H9 (cell line): ENCODE measurements around the gene LAMP5. TPM values are rescaled to one million over a fixed set of nuclear protein-coding genes. Genes with fewer than 3 reads are reported as not detected.

ENCODE experiments used
- DNase-seq: peaks from one replicate; pipeline ENCODE4 v3.0.0-alpha.2; 2017
- H2AFZ ChIP-seq: one replicate; pipeline ENCODE4 v1.6.1; 2013; ENCODE audit warnings: mild to moderate bottlenecking, low read length, control low read depth, moderate library complexity
- H2AK5ac ChIP-seq: 2 replicates; pipeline ENCODE4 v1.6.1; 2013; ENCODE audit warnings: low read length, control low read depth, mixed read lengths; ENCODE audit not compliant: insufficient read length
- H2BK120ac ChIP-seq: one replicate; pipeline ENCODE4 v1.6.1; 2013; ENCODE audit warnings: low read depth, mild to moderate bottlenecking, low read length, control low read depth, inconsistent platforms; ENCODE audit not compliant: poor library complexity, severe bottlenecking
- H2BK12ac ChIP-seq: 2 replicates; pipeline ENCODE4 v1.6.1; 2013; ENCODE audit warnings: low read length, control low read depth, mixed read lengths, low read depth; ENCODE audit not compliant: insufficient read length
- H2BK15ac ChIP-seq: 2 replicates; pipeline ENCODE4 v1.6.1; 2013; ENCODE audit warnings: low read depth, low read length, control low read depth
- H2BK20ac ChIP-seq: one replicate; pipeline ENCODE4 v1.6.1; 2013; ENCODE audit warnings: low read depth, mild to moderate bottlenecking, low read length, control low read depth, inconsistent platforms; ENCODE audit not compliant: poor library complexity, severe bottlenecking
- H2BK5ac ChIP-seq: 2 replicates; pipeline ENCODE4 v1.6.1; 2013; ENCODE audit warnings: low read length, control low read depth, mixed read lengths; ENCODE audit not compliant: insufficient read length
- H3K14ac ChIP-seq: 2 replicates; pipeline ENCODE4 v1.6.1; 2013; ENCODE audit warnings: low read length, control low read depth; ENCODE audit not compliant: insufficient read depth
- H3K18ac ChIP-seq: 2 replicates; pipeline ENCODE4 v1.6.1; 2013; ENCODE audit warnings: low read depth, mild to moderate bottlenecking, mixed read lengths, low read length, control low read depth; ENCODE audit not compliant: insufficient read length
- H3K23ac ChIP-seq: 2 replicates; pipeline ENCODE4 v1.6.1; 2013; ENCODE audit warnings: low read length, control low read depth, mixed read lengths, low read depth; ENCODE audit not compliant: insufficient read length
- H3K23me2 ChIP-seq: 2 replicates; pipeline ENCODE4 v1.6.1; 2013; ENCODE audit warnings: low read depth, mild to moderate bottlenecking, mixed read lengths, low read length, control low read depth; ENCODE audit not compliant: insufficient read length, poor library complexity, severe bottlenecking
- H3K27ac ChIP-seq: 2 replicates; pipeline ENCODE4 v1.5.1; 2013; ENCODE audit warnings: low read length, control low read depth, mixed read lengths, low read depth; ENCODE audit not compliant: insufficient read length
- H3K27me3 ChIP-seq: 2 replicates; pipeline ENCODE4 v1.6.1; 2013; ENCODE audit warnings: low read length, control low read depth, inconsistent platforms; ENCODE audit not compliant: insufficient read depth
- H3K4ac ChIP-seq: 2 replicates; pipeline ENCODE4 v1.6.1; 2013; ENCODE audit warnings: low read depth, mild to moderate bottlenecking, control low read depth, inconsistent platforms, low read length, moderate library complexity
- H3K4me1 ChIP-seq: 2 replicates; pipeline ENCODE4 v1.6.1; 2013; ENCODE audit warnings: low read length, control low read depth, inconsistent platforms; ENCODE audit not compliant: insufficient read depth
- H3K4me2 ChIP-seq: 2 replicates; pipeline ENCODE4 v1.6.1; 2013; ENCODE audit warnings: low read length, control low read depth, mixed read lengths; ENCODE audit not compliant: insufficient read length, insufficient read depth
- H3K56ac ChIP-seq: 2 replicates; pipeline ENCODE4 v1.6.1; 2013; ENCODE audit warnings: low read depth, mild to moderate bottlenecking, mixed read lengths, low read length, control low read depth; ENCODE audit not compliant: insufficient read length
- H3K79me1 ChIP-seq: 2 replicates; pipeline ENCODE4 v1.6.1; 2013; ENCODE audit warnings: low read depth, mild to moderate bottlenecking, moderate library complexity, low read length, control low read depth, inconsistent platforms; ENCODE audit not compliant: insufficient read depth, poor library complexity, severe bottlenecking
- H3K79me2 ChIP-seq: 2 replicates; pipeline ENCODE4 v1.6.1; 2013; ENCODE audit warnings: low read length, control low read depth, inconsistent platforms; ENCODE audit not compliant: insufficient read depth
- H3K9ac ChIP-seq: 2 replicates; pipeline ENCODE4 v1.6.1; 2013; ENCODE audit warnings: low read length, control low read depth, mixed read lengths; ENCODE audit not compliant: insufficient read length; ENCODE audit errors: extremely low read depth
- H3K9me3 ChIP-seq: one replicate; pipeline ENCODE4 v1.6.1; 2013; ENCODE audit warnings: low read depth, low read length, inconsistent platforms; ENCODE audit not compliant: control insufficient read depth
- H3T11ph ChIP-seq: one replicate; pipeline ENCODE4 v1.6.1; 2013; ENCODE audit warnings: mild to moderate bottlenecking, low read length, control low read depth, inconsistent platforms
- H4K20me1 ChIP-seq: one replicate; pipeline ENCODE4 v1.6.1; 2013; ENCODE audit not compliant: control insufficient read depth, insufficient read length, insufficient read depth
- H4K5ac ChIP-seq: 2 replicates; pipeline ENCODE4 v1.6.1; 2013; ENCODE audit warnings: low read depth, mild to moderate bottlenecking, mixed read lengths, low read length, control low read depth; ENCODE audit not compliant: insufficient read length
- H4K8ac ChIP-seq: replicated peaks from 2 replicates; pipeline ENCODE4 v1.6.1; 2013; ENCODE audit warnings: low read length, control low read depth, mixed read lengths, low read depth; ENCODE audit not compliant: insufficient read length
- H4K91ac ChIP-seq: 2 replicates; pipeline ENCODE4 v1.6.1; 2013; ENCODE audit warnings: low read depth, mild to moderate bottlenecking, moderate library complexity, mixed read lengths, low read length, control low read depth; ENCODE audit not compliant: insufficient read length
- H3K27ac Mint-ChIP-seq, 3 experiments: 2 replicates in 2 of 3; 3 replicates in 1 of 3; pipeline ENCODE4 v1.8.0; 2020 to 2021; ENCODE audit warnings: mixed read lengths in 3 of 3, mild to moderate bottlenecking in 1 of 3, moderate library complexity in 1 of 3
- H3K27me3 Mint-ChIP-seq: 2 replicates; pipeline ENCODE4 v1.8.0; 2021; ENCODE audit warnings: low read depth, mild to moderate bottlenecking, moderate library complexity, mixed read lengths
- H3K36me3 Mint-ChIP-seq, 3 experiments: 2 replicates in 2 of 3; 3 replicates in 1 of 3; pipeline ENCODE4 v1.8.0; 2020 to 2021; ENCODE audit warnings: low read depth in 3 of 3, mixed read lengths in 3 of 3; ENCODE audit not compliant: insufficient read depth in 1 of 3
- H3K4me1 Mint-ChIP-seq, 2 experiments: 2 replicates each; pipeline ENCODE4 v1.8.0; 2020; ENCODE audit warnings: mixed read lengths in 2 of 2
- H3K4me3 Mint-ChIP-seq, 2 experiments: 2 replicates in 1 of 2; 3 replicates in 1 of 2; pipeline ENCODE4 v1.8.0; 2020 to 2021; ENCODE audit warnings: mild to moderate bottlenecking in 2 of 2, mixed read lengths in 2 of 2, moderate library complexity in 1 of 2
- H3K9me3 Mint-ChIP-seq, 2 experiments: 2 replicates in 1 of 2; 3 replicates in 1 of 2; pipeline ENCODE4 v1.8.0; 2020; ENCODE audit warnings: mild to moderate bottlenecking in 2 of 2, mixed read lengths in 2 of 2, moderate library complexity in 1 of 2
- WGBS: extraction: QIAGEN DNeasy Blood & Tissue Kit; methylation state at CpG from one replicate; pipeline ENCODE4 v1.1.7; 2013; ENCODE audit warnings: missing lambda C conversion rate, low lambda C conversion rate, mixed read lengths; ENCODE audit not compliant: insufficient read length; ENCODE audit errors: extremely low coverage; 5-methylcytosine and 5-hydroxymethylcytosine counted together
- total RNA-seq: library from RNA; stranded (reverse); gene quantifications from 2 replicates; pipeline ENCODE4 v1.2.1, GENCODE V29; 2021
- TF ChIP-seq, protein P1 (sequence below): fragments of 200-600 bp; sonication (generic); conservative IDR thresholded peaks from 3 replicates; pipeline ENCODE4 v1.8.0; 2021; ENCODE audit warnings: antibody characterized with exemption, mild to moderate bottlenecking

Gene LAMP5
- total RNA-seq, 1 experiment from 2014 or later, result 0.35 TPM

GRCh38 chr20:9503526-9504245 is 10.7 kb upstream of the LAMP5 start:
- Histone ChIP-seq H3K4me2 (no peak overlapping the region), H3K14ac (no peak overlapping the region), H2BK12ac (no peak overlapping the region), H3K4me1 (no peaks in the 10 kb centered on the region; the same call in 1 of the 2 replicates), H2BK20ac (no peak overlapping the region), H3K27ac (no peak overlapping the region), H2AK5ac (no peak overlapping the region), H3K9me3 (no peaks in the 10 kb centered on the region), H3K79me2 (no peaks in the 10 kb centered on the region), H2AFZ (no peak overlapping the region), H3K79me1 (no peaks in the 10 kb centered on the region), H4K5ac (no peak overlapping the region), H3K4ac (no peak overlapping the region), H3K18ac (no peak overlapping the region), H3K56ac (no peak overlapping the region), H3K23ac (no peak overlapping the region), H2BK5ac (no peak overlapping the region), H3T11ph (no peak overlapping the region), H4K8ac (no peak overlapping the region), H3K27me3 (peaks cover 36% of the 10 kb centered on the region; the same call in 1 of the 2 replicates), H4K91ac (no peak overlapping the region), H2BK120ac (no peak overlapping the region), H4K20me1 (no peaks in the 10 kb centered on the region), H3K9ac (no peak overlapping the region), H2BK15ac (no peak overlapping the region), H3K23me2 (peaks cover 3% of the 10 kb centered on the region)
- WGBS, result no CpG with 5 or more reads among the region's 9 CpGs
- Mint-ChIP-seq H3K4me1 (peaks cover 13 to 16% of the 10 kb centered on the region in 2 experiments), H3K4me3 (no peak overlapping the region), H3K27ac (no peak overlapping the region), H3K9me3 (peaks cover 1 to 4% of the 10 kb centered on the region in 2 experiments; a peak in 1 of 5 replicates), H3K27me3 (peaks cover 64% of the 10 kb centered on the region), H3K36me3 (no peaks in the 10 kb centered on the region)
- peak; percentile 48 for DNase-seq
- TF ChIP-seq, protein P1, sequence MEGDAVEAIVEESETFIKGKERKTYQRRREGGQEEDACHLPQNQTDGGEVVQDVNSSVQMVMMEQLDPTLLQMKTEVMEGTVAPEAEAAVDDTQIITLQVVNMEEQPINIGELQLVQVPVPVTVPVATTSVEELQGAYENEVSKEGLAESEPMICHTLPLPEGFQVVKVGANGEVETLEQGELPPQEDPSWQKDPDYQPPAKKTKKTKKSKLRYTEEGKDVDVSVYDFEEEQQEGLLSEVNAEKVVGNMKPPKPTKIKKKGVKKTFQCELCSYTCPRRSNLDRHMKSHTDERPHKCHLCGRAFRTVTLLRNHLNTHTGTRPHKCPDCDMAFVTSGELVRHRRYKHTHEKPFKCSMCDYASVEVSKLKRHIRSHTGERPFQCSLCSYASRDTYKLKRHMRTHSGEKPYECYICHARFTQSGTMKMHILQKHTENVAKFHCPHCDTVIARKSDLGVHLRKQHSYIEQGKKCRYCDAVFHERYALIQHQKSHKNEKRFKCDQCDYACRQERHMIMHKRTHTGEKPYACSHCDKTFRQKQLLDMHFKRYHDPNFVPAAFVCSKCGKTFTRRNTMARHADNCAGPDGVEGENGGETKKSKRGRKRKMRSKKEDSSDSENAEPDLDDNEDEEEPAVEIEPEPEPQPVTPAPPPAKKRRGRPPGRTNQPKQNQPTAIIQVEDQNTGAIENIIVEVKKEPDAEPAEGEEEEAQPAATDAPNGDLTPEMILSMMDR, result peak; percentile 54
